ENCODE data around the gene TANC1. TPM values are rescaled to one million over a fixed set of nuclear protein-coding genes. Genes with fewer than 3 reads are reported as not detected.

The TANC1 gene
- total RNA-seq, 6 donors from 2014 or later: 41.6 to 101 (median 75.5) TPM

DNA sequence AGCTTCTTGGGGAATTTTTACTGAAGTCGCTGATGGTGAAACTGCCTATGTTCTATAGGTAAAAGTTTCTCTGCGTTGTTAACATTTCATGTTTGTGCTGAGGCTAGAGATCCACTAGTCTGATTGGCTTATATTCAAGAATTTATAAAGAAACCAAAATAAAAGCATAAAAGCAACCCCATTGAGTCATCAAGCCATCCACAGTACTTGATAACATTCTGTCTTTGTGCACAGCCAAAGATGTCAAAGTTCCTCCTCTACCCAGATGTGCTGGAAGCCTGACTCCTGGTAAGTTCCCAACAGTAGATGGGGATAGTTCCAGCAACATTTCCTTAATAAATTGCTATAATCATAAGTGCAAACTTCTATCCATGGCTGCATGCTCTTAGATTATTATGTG, 107.8 kb downstream of the TANC1 start:
- H3K27me3 ChIP-seq: no peaks in the 10 kb centered on the region
- H3K36me3 ChIP-seq: no peaks in the 10 kb centered on the region
- no peak overlapping the region for H3K4me3 ChIP-seq
- H3K27ac ChIP-seq: peak overlapping the region in 1 of 4 donors; percentile 32
- TF ChIP-seq POLR2A (IDR thresholded peaks at IDR 0.05) (no peak), EP300 (IDR thresholded peaks at IDR 0.05) (no peak), POLR2AphosphoS5 (IDR thresholded peaks at IDR 0.05) (no peak)
- TF ChIP-seq, protein P1, sequence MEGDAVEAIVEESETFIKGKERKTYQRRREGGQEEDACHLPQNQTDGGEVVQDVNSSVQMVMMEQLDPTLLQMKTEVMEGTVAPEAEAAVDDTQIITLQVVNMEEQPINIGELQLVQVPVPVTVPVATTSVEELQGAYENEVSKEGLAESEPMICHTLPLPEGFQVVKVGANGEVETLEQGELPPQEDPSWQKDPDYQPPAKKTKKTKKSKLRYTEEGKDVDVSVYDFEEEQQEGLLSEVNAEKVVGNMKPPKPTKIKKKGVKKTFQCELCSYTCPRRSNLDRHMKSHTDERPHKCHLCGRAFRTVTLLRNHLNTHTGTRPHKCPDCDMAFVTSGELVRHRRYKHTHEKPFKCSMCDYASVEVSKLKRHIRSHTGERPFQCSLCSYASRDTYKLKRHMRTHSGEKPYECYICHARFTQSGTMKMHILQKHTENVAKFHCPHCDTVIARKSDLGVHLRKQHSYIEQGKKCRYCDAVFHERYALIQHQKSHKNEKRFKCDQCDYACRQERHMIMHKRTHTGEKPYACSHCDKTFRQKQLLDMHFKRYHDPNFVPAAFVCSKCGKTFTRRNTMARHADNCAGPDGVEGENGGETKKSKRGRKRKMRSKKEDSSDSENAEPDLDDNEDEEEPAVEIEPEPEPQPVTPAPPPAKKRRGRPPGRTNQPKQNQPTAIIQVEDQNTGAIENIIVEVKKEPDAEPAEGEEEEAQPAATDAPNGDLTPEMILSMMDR (IDR thresholded peaks at IDR 0.05): no peak
- 67 to 74% methylated on average over 2 of the region's 2 CpGs for WGBS, 2 donors
- H3K9me3 ChIP-seq: no peaks in the 10 kb centered on the region
- H3K4me1 ChIP-seq: peaks cover 0 to 29% (median 15%) of the 10 kb centered on the region in 4 donors
- DNase-seq (no peak), ATAC-seq (ENCODE audit: low FRiP score in 2 of 2) (peak in 1 of 2 donors; percentile 74)

DNA sequence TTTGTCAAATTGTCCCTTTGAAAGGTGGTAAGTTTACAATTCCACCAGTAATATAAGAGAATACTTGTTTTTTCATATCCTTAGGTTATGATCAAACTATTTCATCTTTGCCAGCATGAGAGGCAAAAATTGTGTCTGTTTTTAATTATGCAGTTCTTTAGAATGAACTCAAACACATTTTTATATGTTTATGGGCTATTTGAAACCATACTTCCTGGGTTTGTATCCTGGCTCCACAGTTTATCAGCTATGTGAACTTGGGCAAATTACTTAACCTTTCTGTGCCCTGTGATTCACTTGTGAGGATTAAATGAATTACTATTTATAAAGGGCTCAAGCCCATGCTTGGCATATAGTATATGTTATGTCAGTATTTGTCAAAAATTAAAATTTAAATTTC, 109.4 kb downstream of the TANC1 start:
- no peaks in the 10 kb centered on the region for H3K9me3 ChIP-seq
- DNase-seq (no peak), ATAC-seq (ENCODE audit: low FRiP score in 2 of 2) (no peak)
- H3K27me3 ChIP-seq: no peaks in the 10 kb centered on the region
- no peaks in the 10 kb centered on the region for H3K36me3 ChIP-seq
- H3K4me1 ChIP-seq: peaks cover 0 to 27% (median 15%) of the 10 kb centered on the region in 4 donors
- no peak overlapping the region for H3K27ac ChIP-seq
- H3K4me3 ChIP-seq: no peak overlapping the region
- TF ChIP-seq POLR2A (IDR thresholded peaks at IDR 0.05) (no peak), POLR2AphosphoS5 (IDR thresholded peaks at IDR 0.05) (no peak), EP300 (IDR thresholded peaks at IDR 0.05) (no peak)
- TF ChIP-seq, protein P1 (IDR thresholded peaks at IDR 0.05): no peak

DNA sequence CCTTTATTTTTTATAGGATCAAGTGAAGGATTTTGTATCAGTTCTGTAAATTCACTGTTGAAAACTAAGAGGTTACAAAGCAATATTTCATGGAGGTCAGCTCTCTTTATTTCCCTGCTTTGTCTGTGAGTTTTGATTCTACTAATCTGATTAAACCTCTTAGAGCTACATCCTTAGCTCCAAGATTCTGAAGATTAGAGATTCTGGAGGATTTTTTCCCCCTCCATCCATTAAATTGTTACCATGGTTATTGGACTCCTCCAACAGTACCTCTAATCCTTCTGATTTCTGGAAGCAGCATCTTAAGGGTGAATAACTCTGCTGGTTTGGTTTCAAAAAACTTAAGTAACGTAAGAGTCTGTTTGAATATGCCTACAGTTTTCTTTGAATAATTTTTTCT, 110.0 kb downstream of the TANC1 start:
- no peak for DNase-seq
- Histone ChIP-seq H3K4me1 (peaks cover 4 to 30% (median 12%) of the 10 kb centered on the region in 4 donors), H3K36me3 (no peaks in the 10 kb centered on the region), H3K4me3 (no peak overlapping the region), H3K27ac (peak overlapping the region in 1 of 4 donors; percentile 10), H3K27me3 (no peaks in the 10 kb centered on the region), H3K9me3 (no peaks in the 10 kb centered on the region)
- WGBS, 2 donors: 90 to 94% methylated on average over 1 of the region's 1 CpG
- ATAC-seq (ENCODE audit: low FRiP score in 2 of 2): no peak
- TF ChIP-seq POLR2A (IDR thresholded peaks at IDR 0.05) (no peak), EP300 (IDR thresholded peaks at IDR 0.05) (no peak), POLR2AphosphoS5 (IDR thresholded peaks at IDR 0.05) (no peak)
- TF ChIP-seq, protein P1 (IDR thresholded peaks at IDR 0.05): no peak

DNA sequence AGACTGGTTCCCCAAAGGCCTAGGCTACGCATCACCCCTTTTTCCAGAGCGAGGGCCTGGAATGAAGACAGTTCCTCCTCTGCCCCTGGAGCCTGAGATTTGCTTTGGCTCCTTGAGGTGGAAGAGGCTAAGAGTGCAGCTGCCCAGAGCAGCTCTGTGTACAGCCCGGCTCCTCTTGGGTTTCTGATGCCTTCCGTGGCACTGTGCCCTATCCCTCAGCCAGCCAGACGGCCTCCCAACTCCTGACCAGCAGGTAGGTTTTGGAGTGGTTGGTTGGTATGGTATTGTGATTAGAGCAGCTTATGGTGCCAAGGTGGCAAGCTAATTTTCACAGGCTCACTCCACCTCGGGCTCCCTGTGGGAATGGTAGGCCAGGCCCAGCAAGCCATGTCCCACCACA, 112.2 kb downstream of the TANC1 start:
- Histone ChIP-seq H3K4me1 (peaks cover 11 to 42% (median 24%) of the 10 kb centered on the region in 4 donors), H3K4me3 (no peak overlapping the region), H3K9me3 (no peaks in the 10 kb centered on the region), H3K27ac (peak overlapping the region in 2 of 4 donors; percentile 47 to 50), H3K36me3 (no peaks in the 10 kb centered on the region), H3K27me3 (no peaks in the 10 kb centered on the region)
- TF ChIP-seq POLR2AphosphoS5 (IDR thresholded peaks at IDR 0.05) (no peak), EP300 (IDR thresholded peaks at IDR 0.05) (no peak), POLR2A (IDR thresholded peaks at IDR 0.05) (no peak)
- TF ChIP-seq, protein P1 (IDR thresholded peaks at IDR 0.05): no peak
- ATAC-seq (ENCODE audit: low FRiP score in 2 of 2): peak; percentile 9 to 64
- DNase-seq: no peak
- WGBS, 2 donors: 88 to 94% methylated on average over 5 to 6 of the region's 6 CpGs

DNA sequence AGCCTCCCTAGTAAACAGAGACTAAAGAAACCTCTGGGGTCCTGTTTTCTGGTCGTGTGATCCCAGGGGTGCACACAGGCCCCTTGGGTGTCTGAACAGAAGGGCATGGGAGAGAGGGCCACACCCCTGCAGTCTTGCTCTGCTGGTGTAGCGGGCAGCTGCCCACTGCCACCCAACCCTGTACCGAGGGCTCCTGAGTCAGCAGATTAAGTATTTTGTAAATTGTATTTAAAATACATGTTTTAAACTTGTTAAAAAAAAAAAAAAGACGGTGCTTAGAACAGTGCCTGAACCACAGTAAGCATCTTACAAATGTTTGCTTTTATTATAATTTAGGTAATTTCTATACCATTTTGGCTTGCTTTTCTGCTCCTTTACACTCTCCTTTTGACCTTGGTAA, 113.7 kb downstream of the TANC1 start:
- 81 to 90% methylated on average over 4 of the region's 4 CpGs for WGBS, 2 donors
- TF ChIP-seq, protein P1 (IDR thresholded peaks at IDR 0.05): no peak
- TF ChIP-seq POLR2A (IDR thresholded peaks at IDR 0.05) (no peak), POLR2AphosphoS5 (IDR thresholded peaks at IDR 0.05) (no peak), EP300 (IDR thresholded peaks at IDR 0.05) (no peak)
- Histone ChIP-seq H3K27ac (peak overlapping the region in 2 of 4 donors; percentile 48 to 53), H3K36me3 (no peaks in the 10 kb centered on the region), H3K9me3 (no peaks in the 10 kb centered on the region), H3K4me3 (no peak overlapping the region), H3K4me1 (peaks cover 16 to 38% (median 29%) of the 10 kb centered on the region in 4 donors), H3K27me3 (no peaks in the 10 kb centered on the region)
- ATAC-seq (ENCODE audit: low FRiP score in 2 of 2) (no peak), DNase-seq (no peak)
